Stimulated activated CD8-positive, alpha-beta memory T cell treated with anti-CD3 and anti-CD28 coated beads, Interleukin-2, amount 100 ng/mL, for 48 hours (primary cell): ENCODE results near the gene SLC16A2.
A peak's percentile ranks its signal among the peaks of the same experiment; 100 is the strongest.

ENCODE experiments used
- DNase-seq, 2 donors: peaks; one replicate each; pipeline ENCODE4 v3.0.0-alpha.2; 2020; ENCODE audit warnings: low read depth in 2 of 2

Gene SLC16A2

DNA sequence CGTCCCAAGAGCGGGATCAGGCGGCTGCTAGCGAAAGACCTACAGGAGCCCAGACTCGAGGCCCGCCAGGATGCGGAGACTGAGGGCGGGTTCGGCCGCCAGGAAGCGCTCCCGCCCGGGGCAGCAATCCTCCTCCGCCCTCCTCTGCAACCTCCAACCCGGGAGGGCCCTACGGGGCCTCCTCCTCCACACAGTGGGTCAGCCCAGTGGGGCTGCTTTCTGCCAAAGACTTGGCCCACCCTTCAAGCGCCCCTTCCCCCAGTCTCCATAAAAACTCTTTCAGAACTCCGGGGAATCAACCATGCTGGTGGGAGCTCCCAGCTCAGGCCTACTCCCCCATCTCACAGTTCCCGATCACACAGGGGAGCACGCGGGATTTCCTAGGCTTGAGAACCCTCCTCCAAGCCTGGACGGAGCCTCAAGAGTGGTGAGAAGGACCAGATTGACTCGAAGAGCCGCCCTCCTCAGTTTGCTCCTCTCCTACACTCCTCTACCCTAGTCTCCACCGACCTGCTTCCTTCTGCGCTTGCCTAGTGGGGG lies 115.6 kb downstream of the SLC16A2 start:
- no peak for DNase-seq

DNA sequence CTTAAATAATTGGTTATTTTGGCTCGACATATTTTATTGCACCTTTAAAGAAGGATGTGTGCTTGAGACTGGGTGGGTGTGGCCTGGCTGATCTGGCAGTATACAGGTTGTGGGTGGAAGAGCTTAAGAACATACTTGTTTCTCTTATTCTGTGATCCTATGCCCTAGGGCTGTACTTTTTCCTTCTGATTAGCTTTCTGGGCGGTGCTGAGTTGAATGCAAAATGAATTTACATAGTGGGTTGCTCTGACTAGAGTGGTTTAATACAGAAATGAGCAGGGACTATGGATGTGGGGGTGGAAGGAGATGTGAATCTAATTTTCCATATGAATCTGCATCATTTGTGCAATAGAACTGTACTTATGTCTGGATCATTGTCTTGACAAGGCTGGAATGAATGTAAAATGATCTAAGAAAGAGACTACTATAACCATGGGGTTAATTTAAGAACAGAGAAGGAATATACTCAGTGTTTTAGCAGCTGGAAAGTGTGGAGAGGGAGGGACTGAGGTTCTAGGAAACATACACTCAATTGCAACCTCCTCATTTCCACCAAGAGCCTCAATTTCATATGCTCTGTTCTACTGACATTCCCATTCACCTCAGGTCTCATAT lies 119.4 kb downstream of the SLC16A2 start:
- no peak for DNase-seq

DNA sequence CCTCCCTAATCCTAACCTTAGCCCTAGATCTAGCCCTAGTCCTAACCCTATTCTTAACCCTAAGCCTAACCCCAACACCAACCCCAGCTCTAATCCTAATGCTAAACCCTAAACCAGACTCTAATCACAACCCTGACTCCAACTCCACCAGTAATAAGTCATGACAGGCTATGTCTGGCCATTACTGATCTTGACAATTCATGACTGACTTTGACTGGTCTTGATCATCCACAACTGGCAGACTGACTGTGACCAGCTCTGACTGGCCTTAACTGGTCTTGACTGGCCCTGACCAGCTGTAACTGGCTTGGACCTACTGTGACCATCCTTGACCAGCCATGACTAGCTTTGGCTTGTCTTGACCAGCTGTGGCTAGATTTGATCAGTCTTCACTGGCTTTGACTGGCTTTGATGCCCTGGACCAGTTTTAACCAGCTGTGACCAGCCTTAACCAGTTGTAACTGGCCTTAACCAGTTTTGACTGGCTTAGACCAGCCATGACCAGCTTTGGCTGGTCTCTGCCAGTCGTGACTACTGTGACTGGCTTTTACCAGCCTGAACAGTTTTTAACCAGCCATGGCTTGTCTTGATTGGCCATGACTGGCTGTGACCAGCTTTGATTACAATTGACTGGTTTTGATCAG lies 124.7 kb downstream of the SLC16A2 start:
- DNase-seq: no peak

DNA sequence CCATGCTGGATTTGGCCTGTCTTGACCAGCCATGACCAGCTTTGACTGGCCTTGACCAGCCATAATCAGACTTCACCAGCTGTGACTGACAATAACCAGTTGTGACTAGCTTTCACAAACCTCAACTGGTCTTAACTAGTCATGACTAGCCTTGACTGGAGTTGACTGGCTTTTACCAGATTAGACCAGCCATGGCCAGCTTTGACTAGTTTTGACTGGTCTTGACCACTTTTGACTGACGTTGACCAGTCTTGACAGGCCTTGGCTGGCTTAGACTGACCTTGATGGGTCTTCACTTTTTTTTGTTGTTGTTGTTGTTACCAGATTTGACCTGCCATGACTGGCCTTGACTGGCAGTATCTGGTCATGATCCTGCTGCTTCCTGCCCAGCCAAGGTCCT lies 125.7 kb downstream of the SLC16A2 start:
- no peak for DNase-seq

DNA sequence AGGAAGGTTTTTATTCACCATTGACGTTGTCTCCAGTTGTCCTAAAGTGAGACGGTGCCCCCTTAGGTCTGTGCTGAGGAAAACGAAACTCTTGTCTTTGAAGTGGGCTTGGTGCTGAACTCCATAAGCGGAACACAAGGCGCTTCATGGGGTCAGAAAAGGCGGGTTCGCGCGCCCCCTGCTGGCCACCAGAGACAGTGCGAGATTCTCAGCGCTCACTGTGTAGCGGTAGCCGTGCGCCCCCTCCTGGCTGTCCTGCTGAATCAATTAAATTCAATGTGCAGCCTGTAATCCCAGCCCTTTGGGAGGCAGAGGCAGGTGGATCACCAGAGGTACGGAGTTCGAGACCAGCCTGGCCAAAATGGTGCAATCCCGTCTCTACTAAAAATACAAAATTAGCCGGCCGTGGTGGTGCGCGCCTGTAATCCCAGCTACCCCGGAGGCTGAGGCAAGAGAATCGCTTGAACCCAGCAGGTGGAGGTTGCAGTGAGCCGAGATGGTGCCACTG lies 129.1 kb downstream of the SLC16A2 start:
- peak; percentile 76 to 83 for DNase-seq

DNA sequence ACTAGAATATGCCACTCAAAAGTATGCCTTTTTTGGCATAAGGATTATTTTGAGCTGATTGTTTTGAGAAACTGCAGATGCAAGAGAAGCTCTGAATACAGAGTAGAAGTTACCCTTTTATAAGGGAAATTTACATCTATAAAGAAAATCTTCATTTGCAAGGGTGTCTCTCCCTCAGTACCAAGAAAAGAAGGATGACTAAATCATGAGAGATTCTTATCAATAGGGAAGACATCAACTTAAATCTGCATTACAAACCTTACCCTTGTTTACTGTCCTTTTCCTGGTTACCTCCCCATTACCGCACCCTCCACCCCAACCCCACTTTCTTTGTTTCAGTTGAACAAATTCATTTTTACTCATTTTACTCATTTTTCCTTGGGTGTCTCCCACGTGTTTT lies 130.6 kb downstream of the SLC16A2 start:
- DNase-seq: no peak

DNA sequence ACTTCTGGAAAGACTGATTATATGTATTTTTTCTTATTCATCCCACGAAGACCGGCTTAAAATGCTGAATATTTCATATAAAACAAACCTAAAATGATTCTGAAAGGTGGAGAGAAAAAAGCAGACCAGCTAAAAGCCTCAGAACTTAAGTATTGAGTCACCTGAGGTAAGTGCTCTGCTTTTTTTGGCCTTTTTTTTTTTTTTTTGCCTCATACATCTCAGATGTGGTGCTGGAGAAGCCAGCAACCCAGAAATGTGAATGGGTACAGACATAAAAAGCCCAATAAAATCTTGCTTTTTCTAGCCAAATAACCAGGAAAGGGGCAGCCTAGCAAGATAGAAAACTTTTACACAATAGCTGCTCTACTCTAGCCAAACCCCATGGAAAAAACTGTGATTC lies 136.1 kb downstream of the SLC16A2 start:
- DNase-seq: no peak

DNA sequence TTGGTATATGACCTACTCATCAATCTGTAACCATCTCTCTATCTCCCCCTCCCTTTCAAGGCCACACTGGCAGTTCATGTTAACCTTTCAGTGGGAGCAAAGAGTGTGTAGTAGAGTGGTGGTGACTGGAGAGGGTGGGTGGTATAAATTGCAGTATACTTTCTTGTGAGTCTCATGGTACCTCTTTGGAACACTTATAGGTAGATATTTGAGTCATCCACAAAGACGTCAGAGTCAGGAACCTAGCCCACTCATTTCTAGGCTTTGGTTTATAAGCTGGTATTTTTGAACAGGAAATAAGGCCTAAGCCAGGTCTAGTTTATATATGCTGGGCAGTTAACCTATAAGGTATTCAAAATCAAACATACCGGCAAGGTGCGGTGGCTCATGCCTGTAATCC lies 156.8 kb downstream of the SLC16A2 start:
- DNase-seq: no peak

DNA sequence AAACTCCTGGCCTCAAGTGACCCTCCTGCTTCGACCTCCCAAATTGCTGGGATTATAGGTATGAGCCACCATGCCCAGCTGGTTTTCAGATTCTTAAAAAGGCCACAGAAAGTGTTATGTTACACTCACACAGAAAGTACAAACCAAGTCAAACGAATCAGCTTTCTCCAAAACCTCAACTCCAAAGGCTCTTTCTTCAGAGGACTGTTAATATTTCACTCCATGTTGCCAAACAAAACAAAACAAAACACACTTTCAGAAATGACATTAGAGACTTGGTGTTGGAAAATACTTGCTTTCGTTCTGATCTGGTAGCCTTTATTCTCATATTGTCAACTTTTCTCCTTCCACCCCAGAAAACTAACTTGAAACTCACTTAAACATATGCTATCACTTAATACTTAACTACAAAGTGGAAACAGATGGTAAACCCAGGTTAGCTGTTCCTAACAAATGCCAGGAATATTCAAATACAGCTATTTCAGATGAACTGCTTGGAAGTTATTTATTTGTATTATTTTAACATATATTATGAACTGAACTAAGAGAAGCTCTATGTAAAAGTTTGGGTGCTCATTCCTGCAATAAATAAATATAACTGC lies 158.4 kb downstream of the SLC16A2 start:
- no peak for DNase-seq
